ENCODE measurements around the gene TRMT44.

GRCh38 chr4:8412288-8412687, 28.3 kb upstream of the TRMT44 start:
- TF ChIP-seq EP300 (IDR thresholded peaks at IDR 0.05), result no peak
- no peak for TF ChIP-seq POLR2A (IDR thresholded peaks at IDR 0.05)
- no peak for TF ChIP-seq POLR2AphosphoS5 (IDR thresholded peaks at IDR 0.05)
- TF ChIP-seq, protein P1, sequence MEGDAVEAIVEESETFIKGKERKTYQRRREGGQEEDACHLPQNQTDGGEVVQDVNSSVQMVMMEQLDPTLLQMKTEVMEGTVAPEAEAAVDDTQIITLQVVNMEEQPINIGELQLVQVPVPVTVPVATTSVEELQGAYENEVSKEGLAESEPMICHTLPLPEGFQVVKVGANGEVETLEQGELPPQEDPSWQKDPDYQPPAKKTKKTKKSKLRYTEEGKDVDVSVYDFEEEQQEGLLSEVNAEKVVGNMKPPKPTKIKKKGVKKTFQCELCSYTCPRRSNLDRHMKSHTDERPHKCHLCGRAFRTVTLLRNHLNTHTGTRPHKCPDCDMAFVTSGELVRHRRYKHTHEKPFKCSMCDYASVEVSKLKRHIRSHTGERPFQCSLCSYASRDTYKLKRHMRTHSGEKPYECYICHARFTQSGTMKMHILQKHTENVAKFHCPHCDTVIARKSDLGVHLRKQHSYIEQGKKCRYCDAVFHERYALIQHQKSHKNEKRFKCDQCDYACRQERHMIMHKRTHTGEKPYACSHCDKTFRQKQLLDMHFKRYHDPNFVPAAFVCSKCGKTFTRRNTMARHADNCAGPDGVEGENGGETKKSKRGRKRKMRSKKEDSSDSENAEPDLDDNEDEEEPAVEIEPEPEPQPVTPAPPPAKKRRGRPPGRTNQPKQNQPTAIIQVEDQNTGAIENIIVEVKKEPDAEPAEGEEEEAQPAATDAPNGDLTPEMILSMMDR (IDR thresholded peaks at IDR 0.05), result no peak

All from stomach (tissue), 4 donors.